H9 (cell line): ENCODE results near the gene SPIRE2. TPM values are rescaled to one million over a fixed set of nuclear protein-coding genes. Genes with fewer than 3 reads are reported as not detected.

Experiments used
- DNase-seq: peaks from one replicate; pipeline ENCODE4 v3.0.0-alpha.2; 2017
- H2AFZ ChIP-seq: one replicate; pipeline ENCODE4 v1.6.1; 2013; ENCODE audit warnings: mild to moderate bottlenecking, low read length, control low read depth, moderate library complexity
- H2AK5ac ChIP-seq: 2 replicates; pipeline ENCODE4 v1.6.1; 2013; ENCODE audit warnings: low read length, control low read depth, mixed read lengths; ENCODE audit not compliant: insufficient read length
- H2BK120ac ChIP-seq: one replicate; pipeline ENCODE4 v1.6.1; 2013; ENCODE audit warnings: low read depth, mild to moderate bottlenecking, low read length, control low read depth, inconsistent platforms; ENCODE audit not compliant: poor library complexity, severe bottlenecking
- H2BK12ac ChIP-seq: 2 replicates; pipeline ENCODE4 v1.6.1; 2013; ENCODE audit warnings: low read length, control low read depth, mixed read lengths, low read depth; ENCODE audit not compliant: insufficient read length
- H2BK15ac ChIP-seq: 2 replicates; pipeline ENCODE4 v1.6.1; 2013; ENCODE audit warnings: low read depth, low read length, control low read depth
- H2BK20ac ChIP-seq: one replicate; pipeline ENCODE4 v1.6.1; 2013; ENCODE audit warnings: low read depth, mild to moderate bottlenecking, low read length, control low read depth, inconsistent platforms; ENCODE audit not compliant: poor library complexity, severe bottlenecking
- H2BK5ac ChIP-seq: 2 replicates; pipeline ENCODE4 v1.6.1; 2013; ENCODE audit warnings: low read length, control low read depth, mixed read lengths; ENCODE audit not compliant: insufficient read length
- H3K14ac ChIP-seq: 2 replicates; pipeline ENCODE4 v1.6.1; 2013; ENCODE audit warnings: low read length, control low read depth; ENCODE audit not compliant: insufficient read depth
- H3K18ac ChIP-seq: 2 replicates; pipeline ENCODE4 v1.6.1; 2013; ENCODE audit warnings: low read depth, mild to moderate bottlenecking, mixed read lengths, low read length, control low read depth; ENCODE audit not compliant: insufficient read length
- H3K23ac ChIP-seq: 2 replicates; pipeline ENCODE4 v1.6.1; 2013; ENCODE audit warnings: low read length, control low read depth, mixed read lengths, low read depth; ENCODE audit not compliant: insufficient read length
- H3K23me2 ChIP-seq: 2 replicates; pipeline ENCODE4 v1.6.1; 2013; ENCODE audit warnings: low read depth, mild to moderate bottlenecking, mixed read lengths, low read length, control low read depth; ENCODE audit not compliant: insufficient read length, poor library complexity, severe bottlenecking
- H3K27ac ChIP-seq: 2 replicates; pipeline ENCODE4 v1.5.1; 2013; ENCODE audit warnings: low read length, control low read depth, mixed read lengths, low read depth; ENCODE audit not compliant: insufficient read length
- H3K27me3 ChIP-seq: 2 replicates; pipeline ENCODE4 v1.6.1; 2013; ENCODE audit warnings: low read length, control low read depth, inconsistent platforms; ENCODE audit not compliant: insufficient read depth
- H3K4ac ChIP-seq: 2 replicates; pipeline ENCODE4 v1.6.1; 2013; ENCODE audit warnings: low read depth, mild to moderate bottlenecking, control low read depth, inconsistent platforms, low read length, moderate library complexity
- H3K4me1 ChIP-seq: 2 replicates; pipeline ENCODE4 v1.6.1; 2013; ENCODE audit warnings: low read length, control low read depth, inconsistent platforms; ENCODE audit not compliant: insufficient read depth
- H3K4me2 ChIP-seq: 2 replicates; pipeline ENCODE4 v1.6.1; 2013; ENCODE audit warnings: low read length, control low read depth, mixed read lengths; ENCODE audit not compliant: insufficient read length, insufficient read depth
- H3K56ac ChIP-seq: 2 replicates; pipeline ENCODE4 v1.6.1; 2013; ENCODE audit warnings: low read depth, mild to moderate bottlenecking, mixed read lengths, low read length, control low read depth; ENCODE audit not compliant: insufficient read length
- H3K79me1 ChIP-seq: 2 replicates; pipeline ENCODE4 v1.6.1; 2013; ENCODE audit warnings: low read depth, mild to moderate bottlenecking, moderate library complexity, low read length, control low read depth, inconsistent platforms; ENCODE audit not compliant: insufficient read depth, poor library complexity, severe bottlenecking
- H3K79me2 ChIP-seq: 2 replicates; pipeline ENCODE4 v1.6.1; 2013; ENCODE audit warnings: low read length, control low read depth, inconsistent platforms; ENCODE audit not compliant: insufficient read depth
- H3K9ac ChIP-seq: 2 replicates; pipeline ENCODE4 v1.6.1; 2013; ENCODE audit warnings: low read length, control low read depth, mixed read lengths; ENCODE audit not compliant: insufficient read length; ENCODE audit errors: extremely low read depth
- H3K9me3 ChIP-seq: one replicate; pipeline ENCODE4 v1.6.1; 2013; ENCODE audit warnings: low read depth, low read length, inconsistent platforms; ENCODE audit not compliant: control insufficient read depth
- H3T11ph ChIP-seq: one replicate; pipeline ENCODE4 v1.6.1; 2013; ENCODE audit warnings: mild to moderate bottlenecking, low read length, control low read depth, inconsistent platforms
- H4K20me1 ChIP-seq: one replicate; pipeline ENCODE4 v1.6.1; 2013; ENCODE audit not compliant: control insufficient read depth, insufficient read length, insufficient read depth
- H4K5ac ChIP-seq: 2 replicates; pipeline ENCODE4 v1.6.1; 2013; ENCODE audit warnings: low read depth, mild to moderate bottlenecking, mixed read lengths, low read length, control low read depth; ENCODE audit not compliant: insufficient read length
- H4K8ac ChIP-seq: replicated peaks from 2 replicates; pipeline ENCODE4 v1.6.1; 2013; ENCODE audit warnings: low read length, control low read depth, mixed read lengths, low read depth; ENCODE audit not compliant: insufficient read length
- H4K91ac ChIP-seq: 2 replicates; pipeline ENCODE4 v1.6.1; 2013; ENCODE audit warnings: low read depth, mild to moderate bottlenecking, moderate library complexity, mixed read lengths, low read length, control low read depth; ENCODE audit not compliant: insufficient read length
- H3K27ac Mint-ChIP-seq, 3 experiments: 2 replicates in 2 of 3; 3 replicates in 1 of 3; pipeline ENCODE4 v1.8.0; 2020 to 2021; ENCODE audit warnings: mixed read lengths in 3 of 3, mild to moderate bottlenecking in 1 of 3, moderate library complexity in 1 of 3
- H3K27me3 Mint-ChIP-seq: 2 replicates; pipeline ENCODE4 v1.8.0; 2021; ENCODE audit warnings: low read depth, mild to moderate bottlenecking, moderate library complexity, mixed read lengths
- H3K36me3 Mint-ChIP-seq, 3 experiments: 2 replicates in 2 of 3; 3 replicates in 1 of 3; pipeline ENCODE4 v1.8.0; 2020 to 2021; ENCODE audit warnings: low read depth in 3 of 3, mixed read lengths in 3 of 3; ENCODE audit not compliant: insufficient read depth in 1 of 3
- H3K4me1 Mint-ChIP-seq, 2 experiments: 2 replicates each; pipeline ENCODE4 v1.8.0; 2020; ENCODE audit warnings: mixed read lengths in 2 of 2
- H3K4me3 Mint-ChIP-seq, 2 experiments: 2 replicates in 1 of 2; 3 replicates in 1 of 2; pipeline ENCODE4 v1.8.0; 2020 to 2021; ENCODE audit warnings: mild to moderate bottlenecking in 2 of 2, mixed read lengths in 2 of 2, moderate library complexity in 1 of 2
- H3K9me3 Mint-ChIP-seq, 2 experiments: 2 replicates in 1 of 2; 3 replicates in 1 of 2; pipeline ENCODE4 v1.8.0; 2020; ENCODE audit warnings: mild to moderate bottlenecking in 2 of 2, mixed read lengths in 2 of 2, moderate library complexity in 1 of 2
- WGBS: extraction: QIAGEN DNeasy Blood & Tissue Kit; methylation state at CpG from one replicate; pipeline ENCODE4 v1.1.7; 2013; ENCODE audit warnings: missing lambda C conversion rate, low lambda C conversion rate, mixed read lengths; ENCODE audit not compliant: insufficient read length; ENCODE audit errors: extremely low coverage; 5-methylcytosine and 5-hydroxymethylcytosine counted together
- total RNA-seq: library from RNA; stranded (reverse); gene quantifications from 2 replicates; pipeline ENCODE4 v1.2.1, GENCODE V29; 2021
- TF ChIP-seq, protein P1 (sequence below): fragments of 200-600 bp; sonication (generic); conservative IDR thresholded peaks from 3 replicates; pipeline ENCODE4 v1.8.0; 2021; ENCODE audit warnings: antibody characterized with exemption, mild to moderate bottlenecking

Gene SPIRE2
- total RNA-seq, 1 experiment from 2014 or later = 6.9 TPM

- H3K79me1 ChIP-seq = no peaks in the 10 kb centered on the region
- H3K4me1 ChIP-seq = no peaks in the 10 kb centered on the region
- H3K4me2 ChIP-seq = no peak overlapping the region
- Mint-ChIP-seq H3K4me3 (no peak overlapping the region), H3K27me3 (no peaks in the 10 kb centered on the region), H3K36me3 (peaks cover 0 to 3% (median 0%) of the 10 kb centered on the region in 3 experiments; a peak in 1 of 7 replicates), H3K9me3 (no peaks in the 10 kb centered on the region), H3K27ac (no peak overlapping the region), H3K4me1 (peaks cover 4 to 6% of the 10 kb centered on the region in 2 experiments; a peak in 3 of 4 replicates)
- no peak overlapping the region for H2BK12ac ChIP-seq
- no peak overlapping the region for H2BK5ac ChIP-seq
- H3K27me3 ChIP-seq = no peaks in the 10 kb centered on the region
- H2BK15ac ChIP-seq = no peak overlapping the region
- no peak overlapping the region for H2AK5ac ChIP-seq
- no peak overlapping the region for H3K9ac ChIP-seq
- TF ChIP-seq, protein P1, sequence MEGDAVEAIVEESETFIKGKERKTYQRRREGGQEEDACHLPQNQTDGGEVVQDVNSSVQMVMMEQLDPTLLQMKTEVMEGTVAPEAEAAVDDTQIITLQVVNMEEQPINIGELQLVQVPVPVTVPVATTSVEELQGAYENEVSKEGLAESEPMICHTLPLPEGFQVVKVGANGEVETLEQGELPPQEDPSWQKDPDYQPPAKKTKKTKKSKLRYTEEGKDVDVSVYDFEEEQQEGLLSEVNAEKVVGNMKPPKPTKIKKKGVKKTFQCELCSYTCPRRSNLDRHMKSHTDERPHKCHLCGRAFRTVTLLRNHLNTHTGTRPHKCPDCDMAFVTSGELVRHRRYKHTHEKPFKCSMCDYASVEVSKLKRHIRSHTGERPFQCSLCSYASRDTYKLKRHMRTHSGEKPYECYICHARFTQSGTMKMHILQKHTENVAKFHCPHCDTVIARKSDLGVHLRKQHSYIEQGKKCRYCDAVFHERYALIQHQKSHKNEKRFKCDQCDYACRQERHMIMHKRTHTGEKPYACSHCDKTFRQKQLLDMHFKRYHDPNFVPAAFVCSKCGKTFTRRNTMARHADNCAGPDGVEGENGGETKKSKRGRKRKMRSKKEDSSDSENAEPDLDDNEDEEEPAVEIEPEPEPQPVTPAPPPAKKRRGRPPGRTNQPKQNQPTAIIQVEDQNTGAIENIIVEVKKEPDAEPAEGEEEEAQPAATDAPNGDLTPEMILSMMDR = no peak
- no peaks in the 10 kb centered on the region for H3K23me2 ChIP-seq
- H3K79me2 ChIP-seq = no peaks in the 10 kb centered on the region
- no peak overlapping the region for H3K4ac ChIP-seq
- H4K91ac ChIP-seq = no peak overlapping the region
- no peak overlapping the region for H3K14ac ChIP-seq
- no peak overlapping the region for H3K18ac ChIP-seq
- no peaks in the 10 kb centered on the region for H4K20me1 ChIP-seq
- H4K8ac ChIP-seq = no peak overlapping the region
- H3T11ph ChIP-seq = no peak overlapping the region
- H3K27ac ChIP-seq = no peak overlapping the region
- no peak overlapping the region for H2BK20ac ChIP-seq
- no peak overlapping the region for H3K56ac ChIP-seq
- no peak overlapping the region for H3K23ac ChIP-seq
- H2BK120ac ChIP-seq = no peak overlapping the region
- no CpG with 5 or more reads among the region's 13 CpGs for WGBS
- no peaks in the 10 kb centered on the region for H3K9me3 ChIP-seq
- no peak overlapping the region for H4K5ac ChIP-seq
- H2AFZ ChIP-seq = no peak overlapping the region
- DNase-seq = no peak
Measured at GRCh38 chr16:89845417-89845816, 17.1 kb downstream of the SPIRE2 start.
